HCT116 (cell line): ENCODE results near the gene DDR1.

ENCODE experiments used
- ATF3 ChIP-seq: IDR thresholded peaks from 2 replicates; pipeline ENCODE4 v1.6.1; 2012
- CEBPB ChIP-seq: IDR thresholded peaks from 2 replicates; pipeline ENCODE4 v1.6.1; 2012; ENCODE audit warnings: low read depth
- CTCF ChIP-seq, 3 experiments: fragments of 200-600 bp in 1 of 3; sonication (generic) in 1 of 3; IDR thresholded peaks in 2 of 3; conservative IDR thresholded peaks in 1 of 3; 2 replicates each; pipeline ENCODE4 v1.5.1; 2012 to 2017; ENCODE audit warnings: low read depth in 2 of 3, low read length in 2 of 3, antibody characterized with exemption in 1 of 3, borderline replicate concordance in 1 of 3, control low read depth in 1 of 3, mild to moderate bottlenecking in 1 of 3, mixed read lengths in 1 of 3, mixed run types in 1 of 3, moderate library complexity in 1 of 3; ENCODE audit not compliant: insufficient read depth in 1 of 3
- EGR1 ChIP-seq: IDR thresholded peaks from 2 replicates; pipeline ENCODE4 v1.6.1; 2012; ENCODE audit warnings: low read depth
- EZH2 ChIP-seq: fragments of 200-600 bp; sonication (generic); IDR thresholded peaks from 2 replicates; pipeline ENCODE4 v1.6.1; 2017; ENCODE audit warnings: antibody characterized with exemption, mixed run types
- MAX ChIP-seq: IDR thresholded peaks from 2 replicates; pipeline ENCODE4 v1.6.1; 2012
- POLR2A ChIP-seq: IDR thresholded peaks from 2 replicates; pipeline ENCODE4 v1.7.0; 2011; ENCODE audit warnings: borderline replicate concordance; ENCODE audit not compliant: insufficient read depth, insufficient read length; ENCODE audit errors: extremely low read depth
- POLR2AphosphoS5 ChIP-seq: IDR thresholded peaks from 2 replicates; pipeline ENCODE4 v1.6.1; 2011; ENCODE audit warnings: mild to moderate bottlenecking, low read depth, low read length, moderate library complexity
- REST ChIP-seq: IDR thresholded peaks from 2 replicates; pipeline ENCODE4 v1.6.1; 2012; ENCODE audit warnings: low read depth
- SP1 ChIP-seq: IDR thresholded peaks from 2 replicates; pipeline ENCODE4 v1.6.1; 2012; ENCODE audit warnings: low read depth
- YY1 ChIP-seq: IDR thresholded peaks from 2 replicates; pipeline ENCODE4 v1.6.1; 2011; ENCODE audit warnings: low read length, low read depth, moderate library complexity, mild to moderate bottlenecking; ENCODE audit not compliant: insufficient replicate concordance; ENCODE audit errors: extremely low read depth
- ZFX ChIP-seq: fragments of 450-650 bp; IDR thresholded peaks from 2 replicates; pipeline ENCODE4 v1.6.1; 2017
- ZNF274 ChIP-seq: fragments of 200-500 bp; sonication (Bioruptor generic); IDR thresholded peaks from 2 replicates; pipeline ENCODE4 v1.6.1; 2014; ENCODE audit warnings: mild to moderate bottlenecking, low read depth, low read length, inconsistent platforms

- TF ChIP-seq POLR2A (no peak), ATF3 (no peak), MAX (no peak), CTCF (IDR thresholded peaks at IDR 0.05 in 2 of 3, conservative IDR thresholded peaks at IDR 0.05 in 1 of 3; ENCODE audit: borderline replicate concordance in 1 of 3, insufficient read depth in 1 of 3, low read depth in 2 of 3, low read length in 2 of 3) (no peak), EZH2 (no peak), POLR2AphosphoS5 (no peak), SP1 (no peak), CEBPB (no peak), ZFX (no peak), REST (no peak), ZNF274 (no peak), EGR1 (no peak), YY1 (no peak)
Measured at GRCh38 chr6:30902709-30903108, 18.4 kb downstream of the DDR1 start.
